ENCODE measurements around the gene DCDC1.

The DCDC1 gene

DNA sequence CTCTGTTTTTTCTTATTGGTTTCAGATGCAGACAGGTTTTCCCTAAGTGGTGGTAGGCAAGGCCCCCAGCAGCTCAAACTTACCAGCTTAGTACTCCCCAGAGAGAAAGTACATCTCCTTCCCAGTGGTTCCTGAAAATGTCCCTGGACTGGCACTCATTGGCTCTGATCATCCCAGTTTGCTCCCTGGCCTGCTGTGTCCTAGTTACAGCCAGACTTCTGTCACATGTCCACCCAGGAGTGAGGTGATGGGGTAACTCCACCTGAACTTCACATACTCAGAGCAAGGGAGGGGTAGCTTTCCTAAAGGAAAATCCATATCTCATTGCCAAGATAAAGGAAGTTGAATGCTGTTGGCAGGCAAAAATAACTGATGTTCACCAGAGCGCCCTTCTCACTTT is 546.4 kb downstream of the DCDC1 start:
- Histone ChIP-seq H3K27me3 (ENCODE audit: insufficient read depth, low read length) (no peaks in the 10 kb centered on the region), H3K79me2 (ENCODE audit: control insufficient read depth, insufficient read depth, low read length, unreplicated experiment) (no peaks in the 10 kb centered on the region), H3K36me3 (ENCODE audit: insufficient read depth, low read length) (no peaks in the 10 kb centered on the region), H3K4me3 (ENCODE audit: low read depth, low read length) (no peak overlapping the region), H3K27ac (ENCODE audit: low read depth, low read length) (no peak overlapping the region), H2AFZ (ENCODE audit: low read length, unreplicated experiment) (no peak overlapping the region), H3K4me1 (ENCODE audit: control insufficient read depth, insufficient read depth, low read length, unreplicated experiment) (no peaks in the 10 kb centered on the region)

DNA sequence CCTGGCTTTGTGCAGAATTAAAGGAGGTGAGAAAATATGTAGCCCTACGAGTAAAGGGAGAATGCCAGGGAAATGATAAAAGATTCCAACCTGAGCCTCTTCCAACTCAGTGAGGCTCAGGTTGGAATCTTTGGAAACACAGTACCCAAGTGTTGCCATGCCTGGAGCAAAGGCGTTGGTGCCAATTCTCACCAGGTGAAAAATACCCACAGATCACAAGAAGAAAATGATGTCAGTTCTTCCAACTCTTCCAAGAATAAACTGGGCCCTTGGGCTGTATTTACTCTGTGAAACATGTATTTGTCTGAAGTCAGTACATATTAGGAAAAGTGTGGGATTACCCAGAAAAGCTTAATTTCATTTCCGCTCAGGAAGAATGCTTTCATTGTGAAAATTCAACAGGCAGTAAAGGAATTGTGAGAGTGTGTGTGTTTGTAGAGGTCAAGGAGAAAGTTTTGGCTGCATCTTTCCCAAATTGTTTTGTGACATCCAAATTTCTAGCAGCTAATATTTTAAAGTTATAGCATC is 548.0 kb downstream of the DCDC1 start:
- Histone ChIP-seq H3K79me2 (ENCODE audit: control insufficient read depth, insufficient read depth, low read length, unreplicated experiment) (no peaks in the 10 kb centered on the region), H3K4me3 (ENCODE audit: low read depth, low read length) (no peak overlapping the region), H3K4me1 (ENCODE audit: control insufficient read depth, insufficient read depth, low read length, unreplicated experiment) (no peaks in the 10 kb centered on the region), H3K27ac (ENCODE audit: low read depth, low read length) (no peak overlapping the region), H3K36me3 (ENCODE audit: insufficient read depth, low read length) (no peaks in the 10 kb centered on the region), H2AFZ (ENCODE audit: low read length, unreplicated experiment) (no peak overlapping the region), H3K27me3 (ENCODE audit: insufficient read depth, low read length) (no peaks in the 10 kb centered on the region)

DNA sequence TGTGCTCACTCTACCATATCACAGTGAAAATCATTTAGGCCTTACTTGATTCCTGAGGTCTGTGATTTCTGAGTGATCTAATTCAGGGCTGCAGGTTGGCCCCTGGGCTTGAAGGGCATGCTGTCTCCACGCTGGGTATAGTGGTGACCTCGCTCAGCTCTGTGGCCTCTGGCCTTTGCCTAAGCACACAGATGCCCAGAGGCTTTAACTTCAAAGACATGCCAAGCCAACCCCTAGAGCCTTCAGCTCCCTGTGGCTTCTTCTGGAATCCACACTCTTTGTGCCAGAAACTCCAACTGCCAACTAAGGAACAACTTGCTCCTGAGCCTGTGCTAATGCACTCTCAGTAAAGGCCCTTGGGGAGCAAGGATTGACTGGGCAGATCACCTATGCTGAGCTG is 550.8 kb downstream of the DCDC1 start:
- Histone ChIP-seq H3K79me2 (ENCODE audit: control insufficient read depth, insufficient read depth, low read length, unreplicated experiment) (no peaks in the 10 kb centered on the region), H2AFZ (ENCODE audit: low read length, unreplicated experiment) (no peak overlapping the region), H3K27me3 (ENCODE audit: insufficient read depth, low read length) (no peaks in the 10 kb centered on the region), H3K4me3 (ENCODE audit: low read depth, low read length) (no peak overlapping the region), H3K27ac (ENCODE audit: low read depth, low read length) (no peak overlapping the region), H3K4me1 (ENCODE audit: control insufficient read depth, insufficient read depth, low read length, unreplicated experiment) (no peaks in the 10 kb centered on the region), H3K36me3 (ENCODE audit: insufficient read depth, low read length) (no peaks in the 10 kb centered on the region)

DNA sequence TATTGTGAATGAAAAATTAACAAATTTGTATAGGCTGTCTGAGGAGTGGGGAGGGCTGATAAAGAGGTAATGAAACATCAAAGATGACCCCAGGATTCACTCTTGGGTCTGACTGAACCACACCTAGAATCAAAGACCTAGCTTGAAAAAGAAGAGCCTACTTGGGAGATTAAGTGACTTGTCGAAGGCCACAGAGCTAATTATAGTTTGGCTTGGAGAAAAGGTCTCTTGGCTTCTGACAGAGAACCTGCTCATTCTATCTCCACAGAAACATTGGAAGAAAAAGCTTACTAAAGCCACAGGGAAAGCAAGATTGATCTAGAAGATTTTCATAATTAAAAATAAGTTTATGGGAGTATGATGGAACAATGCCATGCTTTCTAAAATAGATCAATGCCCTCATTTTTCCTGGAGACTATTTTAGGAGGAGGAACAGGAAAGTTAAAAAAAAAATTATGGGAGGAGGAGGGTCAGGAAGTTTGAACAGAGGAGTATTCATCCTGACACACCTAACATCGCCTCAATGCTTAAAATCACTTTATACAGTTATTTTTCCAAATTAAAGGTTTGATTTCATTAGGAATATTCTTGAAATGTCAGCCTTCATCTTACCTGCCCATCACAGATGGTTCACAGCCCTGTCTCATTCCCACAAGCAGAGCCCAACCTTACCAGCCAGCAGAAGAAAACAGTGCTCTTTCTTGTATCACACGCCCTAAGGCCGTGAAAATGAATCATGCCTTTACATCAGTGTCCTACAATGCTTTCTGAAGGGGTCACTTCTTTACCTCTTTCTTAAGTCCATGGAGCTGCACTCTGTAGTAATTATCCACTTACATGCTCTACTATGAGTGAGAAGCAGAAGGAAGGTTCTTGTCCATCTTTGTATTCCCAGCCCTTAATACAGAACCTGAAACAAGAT is 552.3 kb downstream of the DCDC1 start:
- Histone ChIP-seq H3K79me2 (ENCODE audit: control insufficient read depth, insufficient read depth, low read length, unreplicated experiment) (no peaks in the 10 kb centered on the region), H3K4me3 (ENCODE audit: low read depth, low read length) (no peak overlapping the region), H3K4me1 (ENCODE audit: control insufficient read depth, insufficient read depth, low read length, unreplicated experiment) (no peaks in the 10 kb centered on the region), H3K27ac (ENCODE audit: low read depth, low read length) (no peak overlapping the region), H2AFZ (ENCODE audit: low read length, unreplicated experiment) (no peak overlapping the region), H3K27me3 (ENCODE audit: insufficient read depth, low read length) (no peaks in the 10 kb centered on the region), H3K36me3 (ENCODE audit: insufficient read depth, low read length) (no peaks in the 10 kb centered on the region)

DNA sequence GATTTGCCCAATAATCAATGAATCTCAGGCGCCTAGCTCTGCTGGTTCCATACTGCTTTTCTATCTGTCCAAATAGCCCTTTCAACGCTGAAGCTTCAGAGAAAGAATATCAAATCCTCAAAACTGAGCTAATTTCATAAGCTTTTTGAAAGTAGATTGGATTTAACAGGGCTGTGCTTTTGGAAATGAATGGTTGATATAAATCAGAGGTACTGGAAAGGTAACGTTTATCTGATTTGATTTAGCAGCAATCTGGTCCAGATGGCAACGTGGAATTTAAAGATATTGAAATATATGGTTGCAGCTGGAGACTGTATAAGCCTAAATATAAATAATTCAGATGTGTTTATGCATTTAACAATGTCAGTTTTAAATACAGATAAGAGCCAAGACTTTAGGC is 553.9 kb downstream of the DCDC1 start:
- no peaks in the 10 kb centered on the region for H3K36me3 ChIP-seq (ENCODE audit: insufficient read depth, low read length)
- no peak overlapping the region for H2AFZ ChIP-seq (ENCODE audit: low read length, unreplicated experiment)
- no peak overlapping the region for H3K4me3 ChIP-seq (ENCODE audit: low read depth, low read length)
- no peaks in the 10 kb centered on the region for H3K79me2 ChIP-seq (ENCODE audit: control insufficient read depth, insufficient read depth, low read length, unreplicated experiment)
- no peak overlapping the region for H3K27ac ChIP-seq (ENCODE audit: low read depth, low read length)
- H3K27me3 ChIP-seq (ENCODE audit: insufficient read depth, low read length): no peaks in the 10 kb centered on the region
- no peaks in the 10 kb centered on the region for H3K4me1 ChIP-seq (ENCODE audit: control insufficient read depth, insufficient read depth, low read length, unreplicated experiment)

DNA sequence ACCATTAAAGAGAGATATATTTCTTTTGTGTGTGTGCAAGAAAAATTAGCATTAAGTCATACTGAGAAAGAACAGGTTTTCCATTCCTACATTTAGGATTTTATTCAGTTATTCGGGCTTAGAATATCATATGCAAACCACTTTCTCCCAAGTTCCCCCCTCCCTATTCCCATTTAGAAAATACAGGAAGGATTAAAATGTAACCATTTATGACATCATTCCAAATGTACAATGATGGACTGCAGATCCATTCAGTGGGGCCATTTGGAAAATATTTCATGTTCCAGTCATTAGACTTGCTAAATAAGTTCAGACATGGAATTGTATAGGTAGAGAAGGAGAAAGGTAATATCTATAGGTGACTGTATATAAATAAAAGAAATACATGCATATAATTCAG is 554.8 kb downstream of the DCDC1 start:
- H3K36me3 ChIP-seq (ENCODE audit: insufficient read depth, low read length): no peaks in the 10 kb centered on the region
- H3K27ac ChIP-seq (ENCODE audit: low read depth, low read length): no peak overlapping the region
- H3K4me1 ChIP-seq (ENCODE audit: control insufficient read depth, insufficient read depth, low read length, unreplicated experiment): no peaks in the 10 kb centered on the region
- H2AFZ ChIP-seq (ENCODE audit: low read length, unreplicated experiment): no peak overlapping the region
- H3K4me3 ChIP-seq (ENCODE audit: low read depth, low read length): no peak overlapping the region
- H3K27me3 ChIP-seq (ENCODE audit: insufficient read depth, low read length): no peaks in the 10 kb centered on the region
- no peaks in the 10 kb centered on the region for H3K79me2 ChIP-seq (ENCODE audit: control insufficient read depth, insufficient read depth, low read length, unreplicated experiment)
